Muscle layer of duodenum (tissue), 2 donors: ENCODE results near the gene RAD23A.

ENCODE experiments used
- H3K27ac ChIP-seq: one replicate; pipeline ENCODE4 v1.7.0; 2013; ENCODE audit warnings: mild to moderate bottlenecking, low read length
- H3K27me3 ChIP-seq: one replicate; pipeline ENCODE4 v1.7.0; 2013; ENCODE audit warnings: low read depth, mild to moderate bottlenecking, control low read depth, low read length
- H3K36me3 ChIP-seq, 2 donors: one replicate each; pipeline ENCODE4 v1.7.0; 2013; ENCODE audit warnings: low read length in 2 of 2, control low read depth in 1 of 2, mild to moderate bottlenecking in 1 of 2; ENCODE audit not compliant: insufficient read depth in 2 of 2, control insufficient read depth in 1 of 2
- H3K4me1 ChIP-seq, 2 donors: one replicate each; pipeline ENCODE4 v1.7.0; 2013; ENCODE audit warnings: low read length in 2 of 2, mild to moderate bottlenecking in 2 of 2, control low read depth in 1 of 2, moderate library complexity in 1 of 2; ENCODE audit not compliant: insufficient read depth in 2 of 2, control insufficient read depth in 1 of 2
- H3K4me3 ChIP-seq, 2 donors: one replicate each; pipeline ENCODE4 v1.7.0; 2013; ENCODE audit warnings: low read length in 2 of 2, low read depth in 1 of 2, mild to moderate bottlenecking in 1 of 2
- H3K9me3 ChIP-seq, 2 donors: one replicate each; pipeline ENCODE4 v1.7.0; 2013; ENCODE audit warnings: low read length in 2 of 2, control low read depth in 1 of 2, mild to moderate bottlenecking in 1 of 2; ENCODE audit not compliant: control insufficient read depth in 1 of 2
- donor health status: healthy.

The RAD23A gene

GRCh38 chr19:12982648-12983047 lies 37.0 kb downstream of the RAD23A start:
- no peaks in the 10 kb centered on the region for H3K36me3 ChIP-seq
- H3K4me3 ChIP-seq: no peak overlapping the region
- no peaks in the 10 kb centered on the region for H3K27me3 ChIP-seq
- no peaks in the 10 kb centered on the region for H3K9me3 ChIP-seq
- H3K4me1 ChIP-seq: peaks cover 4 to 7% of the 10 kb centered on the region in 2 donors
- no peak overlapping the region for H3K27ac ChIP-seq

- Histone ChIP-seq H3K4me1 (peaks cover 4 to 7% of the 10 kb centered on the region in 2 donors), H3K36me3 (no peaks in the 10 kb centered on the region), H3K27ac (no peak overlapping the region), H3K9me3 (no peaks in the 10 kb centered on the region), H3K27me3 (no peaks in the 10 kb centered on the region), H3K4me3 (peak overlapping the region in 1 of 2 donors; percentile 30)
These were observed 37.4 kb downstream of the RAD23A start for GRCh38 chr19:12983091-12983490.

- Histone ChIP-seq H3K27ac (no peak overlapping the region), H3K4me1 (peaks cover 4 to 7% of the 10 kb centered on the region in 2 donors), H3K27me3 (no peaks in the 10 kb centered on the region), H3K9me3 (no peaks in the 10 kb centered on the region), H3K4me3 (peak overlapping the region in 1 of 2 donors; percentile 30), H3K36me3 (no peaks in the 10 kb centered on the region)
These were observed 38.0 kb downstream of the RAD23A start for GRCh38 chr19:12983542-12984142.

- H3K4me3 ChIP-seq: no peak overlapping the region
- H3K4me1 ChIP-seq: peaks cover 4 to 7% of the 10 kb centered on the region in 2 donors
- no peaks in the 10 kb centered on the region for H3K27me3 ChIP-seq
- H3K27ac ChIP-seq: no peak overlapping the region
- no peaks in the 10 kb centered on the region for H3K9me3 ChIP-seq
- no peaks in the 10 kb centered on the region for H3K36me3 ChIP-seq
These were observed 38.5 kb downstream of the RAD23A start for GRCh38 chr19:12984143-12984627.

DNA sequence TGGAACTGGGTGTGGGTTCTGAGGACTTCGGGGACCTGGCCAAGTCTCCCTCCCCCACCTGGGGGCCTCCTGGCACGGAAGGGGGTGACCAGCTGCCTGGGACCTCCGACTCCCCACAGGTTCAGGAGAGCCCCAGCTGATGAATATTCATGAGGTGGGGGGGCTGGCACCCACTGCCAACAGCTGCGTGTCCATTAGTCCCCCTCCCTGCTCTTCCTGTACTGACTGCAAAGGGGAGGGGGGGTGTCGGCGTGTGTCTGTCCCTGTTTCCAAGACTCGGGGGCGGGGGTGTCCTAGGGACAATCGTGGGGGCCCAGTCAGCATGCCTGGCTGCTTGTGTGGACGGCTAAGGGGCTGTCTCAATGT lies 39.0 kb downstream of the RAD23A start:
- H3K4me3 ChIP-seq: no peak overlapping the region
- H3K36me3 ChIP-seq: no peaks in the 10 kb centered on the region
- peaks cover 4 to 7% of the 10 kb centered on the region in 2 donors for H3K4me1 ChIP-seq
- H3K27ac ChIP-seq: no peak overlapping the region
- no peaks in the 10 kb centered on the region for H3K27me3 ChIP-seq
- H3K9me3 ChIP-seq: no peaks in the 10 kb centered on the region

DNA sequence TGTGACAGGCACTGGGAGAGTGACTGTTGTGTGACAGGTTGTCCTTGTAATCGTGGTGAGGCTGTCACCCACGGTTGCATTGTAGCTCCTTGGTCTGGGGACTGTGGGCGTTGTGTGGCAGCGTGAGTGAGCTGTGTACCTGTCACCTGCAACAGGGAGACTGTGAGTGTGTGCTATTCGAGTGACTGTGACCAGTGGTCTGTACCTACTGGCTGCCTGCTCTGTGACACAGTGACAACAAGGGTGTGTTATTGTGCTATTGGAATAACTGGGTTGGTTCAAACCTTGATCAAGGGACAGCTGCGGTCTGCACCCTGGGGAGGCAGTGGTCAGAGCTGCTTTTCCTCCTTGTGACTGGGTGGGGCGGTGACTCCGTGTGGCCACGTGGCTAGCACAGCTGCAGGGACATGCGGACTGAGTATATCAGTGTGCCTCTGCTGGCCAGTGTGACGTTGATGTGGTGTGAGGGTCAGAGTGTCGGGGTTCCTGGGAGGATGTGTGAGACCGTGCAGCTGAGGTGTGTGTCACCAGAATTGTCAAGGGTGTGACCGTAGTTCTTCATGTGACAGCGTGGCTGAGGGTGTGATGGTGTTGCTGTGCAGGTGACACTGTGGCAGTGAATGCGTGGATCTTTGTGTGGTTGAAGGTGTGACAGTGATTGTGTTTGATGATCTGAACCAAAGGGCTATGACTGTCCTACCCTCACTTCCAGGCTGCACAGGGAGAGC lies 39.6 kb downstream of the RAD23A start:
- Histone ChIP-seq H3K4me1 (peaks cover 4 to 7% of the 10 kb centered on the region in 2 donors), H3K4me3 (no peak overlapping the region), H3K36me3 (no peaks in the 10 kb centered on the region), H3K9me3 (no peaks in the 10 kb centered on the region), H3K27ac (no peak overlapping the region), H3K27me3 (no peaks in the 10 kb centered on the region)

DNA sequence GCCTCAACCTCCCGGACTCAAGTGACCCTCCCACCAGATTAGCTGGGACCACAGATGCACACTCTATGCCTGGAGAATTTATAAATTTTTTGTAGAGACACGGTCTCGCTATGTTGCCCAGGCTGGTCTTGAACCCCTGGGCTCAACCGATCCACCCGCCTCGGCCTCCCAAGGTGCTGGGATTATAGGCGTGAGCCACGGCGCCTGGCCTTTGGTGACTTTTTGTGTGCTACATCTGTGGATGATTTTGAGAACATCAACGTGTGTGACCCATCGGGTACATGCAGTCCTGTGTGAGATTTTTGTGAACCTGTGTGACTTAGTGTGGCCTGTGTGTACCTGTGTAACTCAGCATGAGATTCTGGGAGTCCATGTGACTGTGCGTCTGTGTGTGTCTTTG lies 41.1 kb downstream of the RAD23A start:
- no peaks in the 10 kb centered on the region for H3K36me3 ChIP-seq
- H3K27ac ChIP-seq: no peak overlapping the region
- H3K27me3 ChIP-seq: no peaks in the 10 kb centered on the region
- no peak overlapping the region for H3K4me3 ChIP-seq
- H3K4me1 ChIP-seq: peaks cover 4 to 7% of the 10 kb centered on the region in 2 donors
- no peaks in the 10 kb centered on the region for H3K9me3 ChIP-seq

- Histone ChIP-seq H3K27ac (no peak overlapping the region), H3K4me1 (peaks cover 4 to 7% of the 10 kb centered on the region in 2 donors), H3K9me3 (no peaks in the 10 kb centered on the region), H3K4me3 (no peak overlapping the region), H3K36me3 (no peaks in the 10 kb centered on the region), H3K27me3 (no peaks in the 10 kb centered on the region)
These were observed 41.5 kb downstream of the RAD23A start for GRCh38 chr19:12987190-12987589.

DNA sequence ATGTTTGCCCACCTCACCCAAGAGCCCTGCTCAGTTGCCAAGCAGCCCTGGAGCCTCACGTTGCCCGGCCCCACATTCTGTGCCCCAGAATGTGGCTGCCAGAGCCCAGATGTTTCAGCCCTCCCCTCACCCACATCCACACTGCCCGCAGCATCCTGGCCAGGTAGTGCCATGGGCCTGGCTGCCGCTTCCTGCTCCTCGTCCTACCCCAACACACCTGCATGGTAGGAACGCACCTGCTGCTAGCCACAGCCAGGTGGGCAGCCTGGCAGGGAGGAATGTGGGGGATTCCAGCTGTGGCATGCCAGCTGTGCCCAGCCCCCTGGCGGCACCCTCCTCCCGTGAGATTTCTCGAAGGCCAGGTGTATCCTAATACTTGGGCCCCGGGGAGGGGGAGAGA lies 42.1 kb downstream of the RAD23A start:
- no peaks in the 10 kb centered on the region for H3K27me3 ChIP-seq
- no peak overlapping the region for H3K27ac ChIP-seq
- H3K9me3 ChIP-seq: no peaks in the 10 kb centered on the region
- H3K36me3 ChIP-seq: no peaks in the 10 kb centered on the region
- H3K4me1 ChIP-seq: peaks cover 4 to 7% of the 10 kb centered on the region in 2 donors
- H3K4me3 ChIP-seq: no peak overlapping the region

GRCh38 chr19:12990431-12990830 lies 44.8 kb downstream of the RAD23A start:
- Histone ChIP-seq H3K27me3 (no peaks in the 10 kb centered on the region), H3K27ac (no peak overlapping the region), H3K4me1 (peaks cover 0 to 6% of the 10 kb centered on the region in 2 donors), H3K36me3 (no peaks in the 10 kb centered on the region), H3K9me3 (no peaks in the 10 kb centered on the region), H3K4me3 (no peak overlapping the region)

- Histone ChIP-seq H3K4me1 (peaks cover 0 to 6% of the 10 kb centered on the region in 2 donors), H3K4me3 (no peak overlapping the region), H3K36me3 (no peaks in the 10 kb centered on the region), H3K27me3 (no peaks in the 10 kb centered on the region), H3K27ac (no peak overlapping the region), H3K9me3 (no peaks in the 10 kb centered on the region)
These were observed 45.2 kb downstream of the RAD23A start for GRCh38 chr19:12990853-12991252.
